NT2/D1 (cell line): ENCODE data around the gene PPP1CB.

Experiments used
- YY1 ChIP-seq: IDR thresholded peaks from 2 replicates; pipeline ENCODE4 v1.6.1; 2011; ENCODE audit not compliant: insufficient read length, insufficient read depth
- ZNF274 ChIP-seq: IDR thresholded peaks from 2 replicates; pipeline ENCODE4 v1.6.1; 2011; ENCODE audit warnings: mild to moderate bottlenecking, low read depth, low read length

DNA sequence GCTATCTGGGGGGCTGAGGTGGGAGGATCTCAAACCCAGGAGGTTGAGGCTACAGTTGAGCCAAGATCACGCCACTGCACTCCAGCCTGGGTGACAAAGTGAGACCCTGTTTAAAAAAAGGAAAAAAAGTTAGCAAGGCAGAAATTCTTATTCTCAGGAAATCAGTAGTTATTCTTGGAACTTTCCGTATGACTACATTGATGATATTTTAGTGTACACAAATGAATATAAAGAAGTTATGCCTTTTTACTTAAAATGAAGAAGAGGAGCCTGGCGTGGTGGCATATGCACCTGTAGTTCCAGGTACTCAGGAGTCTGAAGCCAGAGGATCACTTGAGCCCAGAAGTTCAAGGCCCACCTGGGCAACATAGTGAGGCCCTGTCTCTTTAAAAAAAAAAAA lies 66.4 kb downstream of the PPP1CB start:
- TF ChIP-seq YY1 = no peak
- no peak for TF ChIP-seq ZNF274
